Measurements from ENCODE around the gene NELFA.

- TF ChIP-seq FOS (IDR thresholded peaks at IDR 0.05; ENCODE audit: low read depth, low read length) (no peak), CTCF (conservative IDR thresholded peaks at IDR 0.05; ENCODE audit: low read depth, low read length) (no peak), BHLHE40 (IDR thresholded peaks at IDR 0.05; ENCODE audit: low read depth, low read length) (no peak), ELK1 (IDR thresholded peaks at IDR 0.05; ENCODE audit: borderline replicate concordance, low read depth, low read length) (no peak), POLR2A (IDR thresholded peaks at IDR 0.05; ENCODE audit: low read depth, low read length) (no peak), MAZ (IDR thresholded peaks at IDR 0.05; ENCODE audit: borderline replicate concordance, low read depth, low read length) (no peak), RFX5 (IDR thresholded peaks at IDR 0.05; ENCODE audit: low read depth, low read length) (no peak), RAD21 (IDR thresholded peaks at IDR 0.05; ENCODE audit: low read length) (no peak), USF2 (IDR thresholded peaks at IDR 0.05; ENCODE audit: low read depth, low read length) (no peak), CHD1 (IDR thresholded peaks at IDR 0.05; ENCODE audit: low read depth, low read length) (no peak)
Observed at GRCh38 chr4:1982124-1983052, 26.4 kb downstream of the NELFA start.
